ENCODE data around the gene AKAP1.

GRCh38 chr17:57082441-57082840, 2.6 kb upstream of the AKAP1 start:
- TF ChIP-seq CTCF (conservative IDR thresholded peaks at IDR 0.05; ENCODE audit: low read length) (no peak), EZH2phosphoT487 (IDR thresholded peaks at IDR 0.05; ENCODE audit: borderline replicate concordance, low read depth, low read length) (no peak)
